NT2/D1 (cell line): ENCODE results near the gene CEMP1.

ENCODE experiments used
- SUZ12 ChIP-seq: IDR thresholded peaks from 2 replicates; pipeline ENCODE4 v1.6.1; 2011; ENCODE audit not compliant: insufficient read length, insufficient read depth; ENCODE audit errors: extremely low read depth
- YY1 ChIP-seq: IDR thresholded peaks from 2 replicates; pipeline ENCODE4 v1.6.1; 2011; ENCODE audit not compliant: insufficient read length, insufficient read depth
- ZNF274 ChIP-seq: IDR thresholded peaks from 2 replicates; pipeline ENCODE4 v1.6.1; 2011; ENCODE audit warnings: mild to moderate bottlenecking, low read depth, low read length

- TF ChIP-seq YY1 (no peak), ZNF274 (no peak), SUZ12 (no peak)
These were observed 50.3 kb downstream of the CEMP1 start for GRCh38 chr16:2480948-2481347.
